ENCODE measurements around the gene HTRA1.

The HTRA1 gene

Small RNAs within 50 kb of the gene (small RNA-seq; reads per million reads assigned to genes)
- 0.35 reads per million for gene MIR3941
